GM21723 (cell line): Measurements from ENCODE around the gene PEX16.
"Not testable (repeated sequence)": the region's sequence is repeated elsewhere in the genome, so short reads cannot be mapped to it uniquely, and the experiment has no call there.

Source experiments
- ATAC-seq: cut with Tn5 transposase; IDR thresholded peaks from one replicate; pipeline ENCODE4 v1.9.1; 2021; ENCODE audit warnings: mild to moderate bottlenecking, moderate library complexity; ENCODE audit not compliant: unreplicated experiment

PEX16 gene

DNA sequence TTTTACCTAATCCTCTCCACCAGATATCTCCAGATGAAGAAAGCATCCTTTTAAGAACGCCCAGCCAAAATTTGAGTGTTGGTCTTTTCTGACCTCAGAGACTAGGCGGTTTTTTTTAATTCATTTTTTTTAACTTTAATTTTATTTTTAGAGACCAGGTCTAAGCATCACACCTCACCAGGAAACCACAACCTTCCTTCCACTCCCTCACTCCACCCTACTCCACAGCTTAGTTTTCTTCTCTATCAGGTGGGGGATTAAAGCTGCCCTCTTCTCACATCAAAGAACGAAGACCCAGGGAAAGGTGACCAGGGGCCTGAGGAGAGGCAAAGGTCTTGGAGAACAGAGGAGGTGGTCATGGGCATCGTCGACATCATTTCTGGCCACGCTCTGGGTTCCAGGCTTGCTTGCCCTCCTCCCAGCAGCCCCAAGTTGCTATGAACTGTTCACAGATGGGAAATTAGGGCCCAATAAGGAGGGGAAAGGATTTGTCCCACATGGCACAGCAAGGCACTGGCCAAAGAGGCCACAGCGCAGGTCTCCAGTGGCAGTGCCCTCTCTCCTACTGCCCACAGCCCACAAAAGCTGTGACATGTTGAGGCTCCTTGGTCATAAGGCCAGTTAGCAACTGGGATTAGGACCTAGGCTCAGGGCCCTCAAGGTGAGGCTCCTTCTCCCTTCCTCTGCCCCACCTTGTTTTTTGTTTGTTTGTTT, 1.4 kb upstream of the PEX16 start:
- ATAC-seq, result no peak

GRCh38 chr11:45918331-45918941, 759 bp upstream of the PEX16 start:
- ATAC-seq, result peak; percentile 37

GRCh38 chr11:45917286-45917622, 423 bp downstream of the PEX16 start:
- ATAC-seq, result peak; percentile 3

- no peak for ATAC-seq
These were observed 2.2 kb downstream of the PEX16 start for GRCh38 chr11:45915446-45915845.

DNA sequence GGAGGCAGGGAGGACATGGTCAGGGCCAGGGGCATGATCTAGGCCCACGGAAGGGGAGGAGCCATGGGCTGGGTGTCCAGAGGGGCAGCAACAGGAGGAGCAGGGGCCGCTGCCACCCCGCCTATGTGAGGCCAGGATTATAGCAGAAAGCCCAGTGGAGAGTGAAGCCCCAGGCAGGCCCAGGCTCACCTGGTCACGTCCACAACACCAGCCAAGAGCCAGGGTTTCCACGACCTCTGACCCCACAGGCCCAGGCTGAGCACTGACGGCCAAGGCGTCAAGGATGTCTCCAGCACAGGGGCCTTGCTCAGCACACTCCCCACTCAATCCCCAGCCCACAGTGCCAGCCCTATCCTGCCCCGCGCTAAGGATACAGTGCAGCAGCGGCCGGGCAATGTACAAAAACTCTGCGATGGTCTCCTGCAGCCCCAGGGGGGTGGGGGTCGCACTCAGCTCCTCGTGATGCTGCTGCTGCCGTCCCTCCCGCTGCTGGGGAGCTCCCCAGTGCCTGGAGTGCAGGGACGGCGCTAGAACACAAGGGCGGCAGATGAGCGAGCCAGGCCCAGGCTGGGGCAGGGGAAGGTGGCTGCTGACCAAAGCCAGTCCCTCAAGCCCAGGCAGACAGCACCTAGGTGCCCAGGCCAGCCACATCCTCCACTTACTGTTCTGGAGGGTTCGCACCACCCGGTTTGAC, 3.6 kb downstream of the PEX16 start:
- ATAC-seq, result no peak

DNA sequence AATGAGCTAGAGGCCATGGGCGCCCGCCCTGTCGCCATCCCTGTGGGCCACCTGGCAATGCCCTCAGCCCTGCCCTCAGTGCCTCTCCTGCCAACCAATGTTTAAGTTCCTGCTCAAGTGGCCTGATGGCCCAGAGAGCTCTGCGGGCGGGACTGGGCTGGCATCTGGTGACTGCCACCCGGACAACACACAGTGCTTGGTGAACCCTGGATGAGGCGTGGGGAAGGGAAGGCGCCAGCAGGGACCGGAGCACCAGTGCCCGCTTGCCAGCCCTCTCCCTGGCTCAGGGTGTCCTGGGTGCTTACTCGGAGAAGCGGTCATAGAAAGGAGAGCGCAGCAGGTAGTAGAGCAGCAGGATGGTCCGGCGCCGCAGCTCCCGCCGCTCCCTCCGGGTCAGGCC, 4.2 kb downstream of the PEX16 start:
- ATAC-seq, result no peak

DNA sequence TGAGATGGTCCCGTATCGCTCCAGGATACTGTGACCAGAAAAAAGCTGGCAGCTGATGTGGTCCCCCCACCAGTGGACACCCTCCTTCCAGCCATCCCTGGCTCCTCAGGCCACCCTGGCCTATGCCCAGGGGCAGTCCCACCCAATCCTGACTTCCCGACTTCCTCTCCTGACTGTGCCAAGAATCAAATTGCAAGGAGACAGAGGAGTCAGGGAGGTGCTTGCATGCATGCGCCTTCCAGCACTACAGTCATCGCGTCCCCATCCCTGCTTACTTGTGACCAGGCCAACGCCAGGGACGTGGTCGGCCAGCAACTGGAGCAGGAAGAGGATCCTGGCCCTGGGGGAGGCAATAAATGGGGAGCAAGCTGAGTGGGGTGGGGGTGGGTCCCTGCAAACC, 7.1 kb downstream of the PEX16 start:
- ATAC-seq, result no peak

DNA sequence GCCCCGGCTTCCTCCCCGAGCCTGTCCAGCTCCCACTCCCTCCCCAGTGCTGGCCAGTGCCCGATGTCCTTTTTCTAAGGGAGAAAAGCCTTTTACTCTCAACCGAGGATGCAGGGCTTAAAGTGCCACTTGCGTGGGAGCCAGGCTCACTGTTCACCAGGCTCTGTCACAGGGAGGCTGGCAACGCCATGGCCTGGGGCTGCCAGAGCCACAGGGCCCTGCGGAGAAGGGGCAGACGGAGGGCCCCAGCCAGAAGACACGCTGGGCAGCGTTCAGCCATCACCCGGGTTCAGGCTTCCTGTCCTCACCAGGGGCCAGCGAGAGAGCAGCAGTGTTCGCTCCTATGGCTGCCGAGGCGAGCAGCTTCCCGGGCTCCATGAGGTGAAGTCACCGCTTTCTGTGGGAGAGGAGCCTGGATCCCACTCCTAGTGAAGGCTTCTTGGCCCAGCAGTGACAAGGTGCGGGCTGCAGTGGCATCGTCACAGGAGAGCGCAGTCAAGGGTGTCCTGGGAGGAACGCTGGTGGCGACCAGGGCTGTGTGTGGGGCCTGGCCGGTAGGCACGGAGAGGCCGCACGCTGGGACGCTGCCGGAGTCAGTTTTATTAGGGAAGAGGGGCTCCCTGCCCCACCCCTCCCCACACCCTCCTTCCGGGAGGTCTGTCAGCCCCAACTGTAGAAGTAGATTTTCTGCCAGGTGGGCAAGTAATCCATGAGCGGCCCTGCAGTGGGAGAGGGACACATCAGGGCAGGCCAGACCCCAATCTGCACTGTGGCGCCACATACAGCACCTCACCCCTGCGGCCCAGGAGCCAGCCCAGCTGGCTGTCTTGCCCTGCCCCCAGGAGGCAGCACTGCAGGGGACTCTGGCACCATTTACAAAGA, 7.8 kb downstream of the PEX16 start:
- ATAC-seq, result no peak

- no peak for ATAC-seq
These were observed 9.7 kb downstream of the PEX16 start for GRCh38 chr11:45907911-45908370.

GRCh38 chr11:45906965-45907611, 10.6 kb downstream of the PEX16 start, which contains the start of gene FREY1:
FREY1 (minus strand) TSS chr11:45907271; CDS start chr11:45907245, 26 bp downstream.
- ATAC-seq, result no peak

DNA sequence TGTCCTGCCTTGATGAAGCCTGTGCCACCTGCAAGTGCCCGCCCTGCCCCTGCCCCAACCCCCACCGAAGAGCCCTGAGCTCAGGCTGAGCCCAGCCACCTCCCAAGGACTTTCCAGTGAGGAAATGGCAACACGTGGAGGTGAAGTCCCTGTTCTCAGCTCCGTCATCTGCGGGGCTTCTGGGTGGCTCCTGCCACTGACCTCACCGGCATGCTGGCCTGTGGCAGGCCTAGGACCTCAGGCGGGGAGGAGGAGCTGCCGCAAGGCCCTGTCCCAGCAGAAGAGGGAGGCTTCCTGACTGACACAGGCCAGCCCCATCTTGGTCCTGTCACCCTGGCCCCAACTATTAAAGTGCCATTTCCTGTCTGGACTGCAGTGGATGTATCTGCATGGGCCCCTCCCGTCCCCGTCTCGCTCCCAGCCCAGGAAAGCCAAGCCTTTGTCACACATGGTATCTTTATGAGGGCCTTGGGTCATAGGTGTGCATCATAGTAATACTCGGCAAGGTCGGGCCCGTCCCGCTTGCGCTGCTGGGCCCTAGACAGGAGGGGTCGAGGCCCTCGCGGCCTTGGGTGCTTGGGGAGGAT, 11.5 kb downstream of the PEX16 start:
- ATAC-seq, result no peak

DNA sequence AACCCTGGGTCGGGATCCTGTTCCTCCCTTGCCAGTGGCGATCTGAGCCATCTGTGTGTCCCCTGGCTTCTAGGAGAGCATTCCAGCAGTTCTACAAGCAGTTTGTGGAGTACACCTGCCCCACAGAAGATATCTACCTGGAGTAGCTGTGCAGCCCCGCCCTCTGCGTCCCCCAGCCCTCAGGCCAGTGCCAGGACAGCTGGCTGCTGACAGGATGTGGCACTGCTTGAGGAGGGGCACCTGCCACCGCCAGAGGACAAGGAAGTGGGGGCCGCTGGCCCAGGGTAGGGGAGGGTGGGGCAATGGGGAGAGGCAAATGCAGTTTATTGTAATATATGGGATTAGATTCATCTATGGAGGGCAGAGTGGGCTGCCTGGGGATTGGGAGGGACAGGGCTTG, 12.1 kb downstream of the PEX16 start:
- not testable (repeated sequence) for ATAC-seq

DNA sequence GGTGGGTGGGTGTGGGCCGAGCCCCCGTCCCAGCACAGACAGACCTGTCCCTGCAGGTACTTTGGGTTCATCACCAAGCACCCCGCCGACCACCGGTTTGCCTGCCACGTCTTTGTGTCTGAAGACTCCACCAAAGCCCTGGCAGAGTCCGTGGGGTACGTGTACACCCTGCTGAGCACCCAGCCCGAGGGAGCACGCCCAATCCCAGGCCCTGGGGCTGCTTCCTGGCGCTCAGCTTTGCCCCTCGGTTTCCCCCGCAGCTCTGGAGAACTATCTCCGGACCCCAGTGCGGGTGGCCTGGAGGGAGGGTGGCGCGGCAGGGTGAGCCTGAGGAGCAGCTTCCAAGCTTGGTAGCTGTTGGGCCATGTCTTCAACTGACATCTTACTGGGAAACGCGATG, 12.6 kb downstream of the PEX16 start:
- ATAC-seq, result no peak

GRCh38 chr11:45904309-45904915, 13.3 kb downstream of the PEX16 start:
- no peak for ATAC-seq

DNA sequence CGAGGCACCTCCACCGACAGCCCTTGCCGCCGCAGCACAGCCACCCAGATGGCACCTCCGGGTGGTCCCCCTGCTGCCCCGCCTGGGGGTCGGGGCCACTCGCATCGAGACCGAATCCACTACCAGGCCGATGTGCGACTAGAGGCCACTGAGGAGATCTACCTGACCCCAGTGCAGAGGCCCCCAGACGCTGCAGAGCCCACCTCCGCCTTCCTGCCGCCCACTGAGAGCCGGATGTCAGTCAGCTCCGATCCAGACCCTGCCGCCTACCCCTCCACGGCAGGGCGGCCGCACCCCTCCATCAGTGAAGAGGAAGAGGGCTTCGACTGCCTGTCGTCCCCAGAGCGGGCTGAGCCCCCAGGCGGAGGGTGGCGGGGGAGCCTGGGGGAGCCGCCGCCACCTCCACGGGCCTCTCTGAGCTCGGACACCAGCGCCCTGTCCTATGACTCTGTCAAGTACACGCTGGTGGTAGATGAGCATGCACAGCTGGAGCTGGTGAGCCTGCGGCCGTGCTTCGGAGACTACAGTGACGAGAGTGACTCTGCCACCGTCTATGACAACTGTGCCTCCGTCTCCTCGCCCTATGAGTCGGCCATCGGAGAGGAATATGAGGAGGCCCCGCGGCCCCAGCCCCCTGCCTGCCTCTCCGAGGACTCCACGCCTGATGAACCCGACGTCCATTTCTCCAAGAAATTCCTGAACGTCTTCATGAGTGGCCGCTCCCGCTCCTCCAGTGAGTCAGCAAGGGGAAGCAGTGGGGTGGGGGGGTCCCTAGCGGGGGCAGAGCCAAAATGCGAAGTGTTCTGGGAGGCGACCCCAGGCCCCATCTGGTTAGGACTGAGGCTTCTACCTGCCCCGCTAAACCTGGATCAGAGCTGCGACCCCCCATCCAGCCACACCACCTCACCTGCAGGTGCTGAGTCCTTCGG, 15.0 kb downstream of the PEX16 start:
- no peak for ATAC-seq

GRCh38 chr11:45901626-45902025, 16.1 kb downstream of the PEX16 start:
- no peak for ATAC-seq

- no peak for ATAC-seq
These were observed 16.6 kb downstream of the PEX16 start for GRCh38 chr11:45900916-45901617.

- not testable (repeated sequence) for ATAC-seq
These were observed 17.4 kb downstream of the PEX16 start for GRCh38 chr11:45900175-45900800.
